ENCODE data around the gene MED12L.

- TF ChIP-seq CTCF (IDR thresholded peaks at IDR 0.05; ENCODE audit: low read length) (no peak), EZH2 (optimal IDR thresholded peaks at IDR 0.05; ENCODE audit: low read depth, low read length) (no peak), EZH2phosphoT487 (IDR thresholded peaks at IDR 0.05; ENCODE audit: low read length) (no peak)
Observed at GRCh38 chr3:151382671-151383070, 297.2 kb downstream of the MED12L start.
